Kidney capillary endothelial cell (primary cell): ENCODE measurements around the gene SLC7A1.

Experiments
- DNase-seq: peaks from one replicate; pipeline ENCODE4 v3.0.0-alpha.2; 2018; ENCODE audit warnings: low spot score

SLC7A1 gene

GRCh38 chr13:29510651-29511084, 84.8 kb downstream of the SLC7A1 start:
- DNase-seq, result no peak

- DNase-seq, result no peak
Measured at GRCh38 chr13:29509999-29510589, 85.4 kb downstream of the SLC7A1 start.

GRCh38 chr13:29508876-29509252, 86.6 kb downstream of the SLC7A1 start:
- no peak for DNase-seq

- DNase-seq, result peak; percentile 72
Measured at GRCh38 chr13:29508130-29508875, 87.2 kb downstream of the SLC7A1 start.

GRCh38 chr13:29507356-29507755, 88.1 kb downstream of the SLC7A1 start:
- no peak for DNase-seq

GRCh38 chr13:29505950-29506349, 89.5 kb downstream of the SLC7A1 start:
- no peak for DNase-seq

GRCh38 chr13:29505511-29505910, 90.0 kb downstream of the SLC7A1 start:
- DNase-seq, result no peak

- DNase-seq, result no peak
Measured at GRCh38 chr13:29504691-29505090, 90.8 kb downstream of the SLC7A1 start.

GRCh38 chr13:29503041-29503837, 92.2 kb downstream of the SLC7A1 start:
- no peak for DNase-seq

GRCh38 chr13:29502391-29503008, 93.0 kb downstream of the SLC7A1 start:
- DNase-seq, result no peak

- no peak for DNase-seq
Measured at GRCh38 chr13:29501674-29502073, 93.8 kb downstream of the SLC7A1 start.

- DNase-seq, result no peak
Measured at GRCh38 chr13:29500386-29500785, 95.1 kb downstream of the SLC7A1 start.

- DNase-seq, result no peak
Measured at GRCh38 chr13:29499506-29500165, 95.9 kb downstream of the SLC7A1 start.

GRCh38 chr13:29498426-29499040, 97.0 kb downstream of the SLC7A1 start:
- no peak for DNase-seq

GRCh38 chr13:29497137-29497654, 98.3 kb downstream of the SLC7A1 start:
- no peak for DNase-seq

GRCh38 chr13:29496241-29496712, 99.2 kb downstream of the SLC7A1 start:
- DNase-seq, result no peak

- DNase-seq, result no peak
Measured at GRCh38 chr13:29494520-29494919, 101.0 kb downstream of the SLC7A1 start.

GRCh38 chr13:29493796-29494195, 101.7 kb downstream of the SLC7A1 start:
- no peak for DNase-seq

GRCh38 chr13:29491248-29491647, 104.2 kb downstream of the SLC7A1 start:
- no peak for DNase-seq

- no peak for DNase-seq
Measured at GRCh38 chr13:29490561-29490885, 105.0 kb downstream of the SLC7A1 start.
